ENCODE measurements around the gene OBI1.

OBI1 gene

GRCh38 chr13:78652651-78653050 is 6.3 kb downstream of the OBI1 start (continued):
- TF ChIP-seq, protein P1, sequence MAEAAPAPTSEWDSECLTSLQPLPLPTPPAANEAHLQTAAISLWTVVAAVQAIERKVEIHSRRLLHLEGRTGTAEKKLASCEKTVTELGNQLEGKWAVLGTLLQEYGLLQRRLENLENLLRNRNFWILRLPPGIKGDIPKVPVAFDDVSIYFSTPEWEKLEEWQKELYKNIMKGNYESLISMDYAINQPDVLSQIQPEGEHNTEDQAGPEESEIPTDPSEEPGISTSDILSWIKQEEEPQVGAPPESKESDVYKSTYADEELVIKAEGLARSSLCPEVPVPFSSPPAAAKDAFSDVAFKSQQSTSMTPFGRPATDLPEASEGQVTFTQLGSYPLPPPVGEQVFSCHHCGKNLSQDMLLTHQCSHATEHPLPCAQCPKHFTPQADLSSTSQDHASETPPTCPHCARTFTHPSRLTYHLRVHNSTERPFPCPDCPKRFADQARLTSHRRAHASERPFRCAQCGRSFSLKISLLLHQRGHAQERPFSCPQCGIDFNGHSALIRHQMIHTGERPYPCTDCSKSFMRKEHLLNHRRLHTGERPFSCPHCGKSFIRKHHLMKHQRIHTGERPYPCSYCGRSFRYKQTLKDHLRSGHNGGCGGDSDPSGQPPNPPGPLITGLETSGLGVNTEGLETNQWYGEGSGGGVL (tag by site-specific recombination; IDR thresholded peaks at IDR 0.05) = no peak
- no peak for TF ChIP-seq EGR2 (tag by site-specific recombination; IDR thresholded peaks at IDR 0.05; ENCODE audit: low read depth)
- TF ChIP-seq, protein P2, sequence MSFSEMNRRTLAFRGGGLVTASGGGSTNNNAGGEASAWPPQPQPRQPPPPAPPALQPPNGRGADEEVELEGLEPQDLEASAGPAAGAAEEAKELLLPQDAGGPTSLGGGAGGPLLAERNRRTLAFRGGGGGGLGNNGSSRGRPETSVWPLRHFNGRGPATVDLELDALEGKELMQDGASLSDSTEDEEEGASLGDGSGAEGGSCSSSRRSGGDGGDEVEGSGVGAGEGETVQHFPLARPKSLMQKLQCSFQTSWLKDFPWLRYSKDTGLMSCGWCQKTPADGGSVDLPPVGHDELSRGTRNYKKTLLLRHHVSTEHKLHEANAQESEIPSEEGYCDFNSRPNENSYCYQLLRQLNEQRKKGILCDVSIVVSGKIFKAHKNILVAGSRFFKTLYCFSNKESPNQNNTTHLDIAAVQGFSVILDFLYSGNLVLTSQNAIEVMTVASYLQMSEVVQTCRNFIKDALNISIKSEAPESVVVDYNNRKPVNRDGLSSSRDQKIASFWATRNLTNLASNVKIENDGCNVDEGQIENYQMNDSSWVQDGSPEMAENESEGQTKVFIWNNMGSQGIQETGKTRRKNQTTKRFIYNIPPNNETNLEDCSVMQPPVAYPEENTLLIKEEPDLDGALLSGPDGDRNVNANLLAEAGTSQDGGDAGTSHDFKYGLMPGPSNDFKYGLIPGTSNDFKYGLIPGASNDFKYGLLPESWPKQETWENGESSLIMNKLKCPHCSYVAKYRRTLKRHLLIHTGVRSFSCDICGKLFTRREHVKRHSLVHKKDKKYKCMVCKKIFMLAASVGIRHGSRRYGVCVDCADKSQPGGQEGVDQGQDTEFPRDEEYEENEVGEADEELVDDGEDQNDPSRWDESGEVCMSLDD (tag by site-specific recombination; IDR thresholded peaks at IDR 0.05) = no peak
- TF ChIP-seq, protein P3, sequence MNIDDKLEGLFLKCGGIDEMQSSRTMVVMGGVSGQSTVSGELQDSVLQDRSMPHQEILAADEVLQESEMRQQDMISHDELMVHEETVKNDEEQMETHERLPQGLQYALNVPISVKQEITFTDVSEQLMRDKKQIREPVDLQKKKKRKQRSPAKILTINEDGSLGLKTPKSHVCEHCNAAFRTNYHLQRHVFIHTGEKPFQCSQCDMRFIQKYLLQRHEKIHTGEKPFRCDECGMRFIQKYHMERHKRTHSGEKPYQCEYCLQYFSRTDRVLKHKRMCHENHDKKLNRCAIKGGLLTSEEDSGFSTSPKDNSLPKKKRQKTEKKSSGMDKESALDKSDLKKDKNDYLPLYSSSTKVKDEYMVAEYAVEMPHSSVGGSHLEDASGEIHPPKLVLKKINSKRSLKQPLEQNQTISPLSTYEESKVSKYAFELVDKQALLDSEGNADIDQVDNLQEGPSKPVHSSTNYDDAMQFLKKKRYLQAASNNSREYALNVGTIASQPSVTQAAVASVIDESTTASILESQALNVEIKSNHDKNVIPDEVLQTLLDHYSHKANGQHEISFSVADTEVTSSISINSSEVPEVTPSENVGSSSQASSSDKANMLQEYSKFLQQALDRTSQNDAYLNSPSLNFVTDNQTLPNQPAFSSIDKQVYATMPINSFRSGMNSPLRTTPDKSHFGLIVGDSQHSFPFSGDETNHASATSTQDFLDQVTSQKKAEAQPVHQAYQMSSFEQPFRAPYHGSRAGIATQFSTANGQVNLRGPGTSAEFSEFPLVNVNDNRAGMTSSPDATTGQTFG (tag by site-specific recombination; IDR thresholded peaks at IDR 0.05; ENCODE audit: borderline replicate concordance) = no peak

DNA sequence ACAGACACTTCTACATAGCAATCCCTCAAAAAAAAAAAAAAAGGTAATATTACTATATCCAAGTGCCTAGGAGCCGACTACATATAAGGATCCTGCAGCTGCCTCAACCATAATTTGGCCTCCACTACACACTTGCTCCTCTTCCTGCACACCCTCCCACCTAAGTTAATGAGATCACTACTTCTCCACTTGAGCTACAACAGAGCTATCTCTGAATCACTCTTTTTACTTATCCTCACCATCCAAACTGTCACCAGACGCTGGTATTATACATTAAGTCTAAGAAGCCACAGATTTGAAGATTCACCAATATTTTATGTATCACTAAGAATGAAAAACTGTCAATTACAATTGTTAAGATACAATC is 8.3 kb downstream of the OBI1 start:
- no peaks in the 10 kb centered on the region for H3K36me3 ChIP-seq (ENCODE audit: control insufficient read depth in 2 of 2, insufficient read depth in 1 of 2, low read length in 2 of 2)
- H3K9me3 ChIP-seq (ENCODE audit: control insufficient read depth, insufficient read depth, low read depth, low read length) = no peaks in the 10 kb centered on the region
- no peak overlapping the region for H3K4me3 ChIP-seq (ENCODE audit: low read depth, low read length)
- ChIA-PET POLR2A (interaction anchor here (0.6 kb wide), 1 partner anchor 31 kb away, joined by 5 read pairs; no protein-coding TSS in a partner anchor), CTCF (interaction anchor here (1.1 kb wide), 1 partner anchor 18 kb away, joined by 3 read pairs; no protein-coding TSS in a partner anchor)
- no peaks in the 10 kb centered on the region for H3K4me1 ChIP-seq (ENCODE audit: control insufficient read depth, insufficient read depth, low read length)
- no peak for TF ChIP-seq HOXD13 (CRISPR knock-in tag; IDR thresholded peaks at IDR 0.05; ENCODE audit: borderline replicate concordance)
- no peak for TF ChIP-seq CTCF (tag by site-specific recombination; IDR thresholded peaks at IDR 0.05)
- no peak for TF ChIP-seq ZNF16 (tag by site-specific recombination; IDR thresholded peaks at IDR 0.05; ENCODE audit: low read depth)
- TF ChIP-seq, protein P4, sequence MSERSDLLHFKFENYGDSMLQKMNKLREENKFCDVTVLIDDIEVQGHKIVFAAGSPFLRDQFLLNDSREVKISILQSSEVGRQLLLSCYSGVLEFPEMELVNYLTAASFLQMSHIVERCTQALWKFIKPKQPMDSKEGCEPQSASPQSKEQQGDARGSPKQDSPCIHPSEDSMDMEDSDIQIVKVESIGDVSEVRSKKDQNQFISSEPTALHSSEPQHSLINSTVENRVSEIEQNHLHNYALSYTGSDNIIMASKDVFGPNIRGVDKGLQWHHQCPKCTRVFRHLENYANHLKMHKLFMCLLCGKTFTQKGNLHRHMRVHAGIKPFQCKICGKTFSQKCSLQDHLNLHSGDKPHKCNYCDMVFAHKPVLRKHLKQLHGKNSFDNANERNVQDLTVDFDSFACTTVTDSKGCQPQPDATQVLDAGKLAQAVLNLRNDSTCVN (tag by site-specific recombination; optimal IDR thresholded peaks at IDR 0.05) = no peak
- TF ChIP-seq ZNF354C (tag by site-specific recombination; IDR thresholded peaks at IDR 0.05; ENCODE audit: borderline replicate concordance, low read depth) = no peak
- TF ChIP-seq ZBTB17 (tag by site-specific recombination; IDR thresholded peaks at IDR 0.05) = no peak
- TF ChIP-seq KLF8 (tag by site-specific recombination; IDR thresholded peaks at IDR 0.05) = no peak
- no peak for TF ChIP-seq ZNF777 (tag by site-specific recombination; IDR thresholded peaks at IDR 0.05; ENCODE audit: borderline replicate concordance)
- TF ChIP-seq ZNF544 (tag by site-specific recombination; IDR thresholded peaks at IDR 0.05) = no peak
- TF ChIP-seq INSM2 (tag by site-specific recombination; IDR thresholded peaks at IDR 0.05) = no peak
- TF ChIP-seq ZNF132 (tag by site-specific recombination; IDR thresholded peaks at IDR 0.05; ENCODE audit: borderline replicate concordance) = no peak
- no peak for TF ChIP-seq GLIS2 (tag by site-specific recombination; IDR thresholded peaks at IDR 0.05)
- no peak for TF ChIP-seq ZNF2 (tag by site-specific recombination; IDR thresholded peaks at IDR 0.05)
- no peak for TF ChIP-seq ZNF555 (tag by site-specific recombination; conservative IDR thresholded peaks at IDR 0.05)
- no peak for TF ChIP-seq ZNF174 (tag by site-specific recombination; IDR thresholded peaks at IDR 0.05)
- H3K27ac ChIP-seq (ENCODE audit: extremely low read depth, low read depth, low read length) = no peak overlapping the region
